Measurements from ENCODE around the gene NKTR. TPM values are rescaled to one million over a fixed set of nuclear protein-coding genes. Genes with fewer than 3 reads are reported as not detected.
A peak's percentile ranks its signal among the peaks of the same experiment; 100 is the strongest.

Gene NKTR
- total and polyA plus RNA-seq, 9 of the 15 experiments (the other 6 are each of a cell fraction or from before 2014, with no cell fraction given): 19.7 to 123 (median 92.6) TPM

DNA sequence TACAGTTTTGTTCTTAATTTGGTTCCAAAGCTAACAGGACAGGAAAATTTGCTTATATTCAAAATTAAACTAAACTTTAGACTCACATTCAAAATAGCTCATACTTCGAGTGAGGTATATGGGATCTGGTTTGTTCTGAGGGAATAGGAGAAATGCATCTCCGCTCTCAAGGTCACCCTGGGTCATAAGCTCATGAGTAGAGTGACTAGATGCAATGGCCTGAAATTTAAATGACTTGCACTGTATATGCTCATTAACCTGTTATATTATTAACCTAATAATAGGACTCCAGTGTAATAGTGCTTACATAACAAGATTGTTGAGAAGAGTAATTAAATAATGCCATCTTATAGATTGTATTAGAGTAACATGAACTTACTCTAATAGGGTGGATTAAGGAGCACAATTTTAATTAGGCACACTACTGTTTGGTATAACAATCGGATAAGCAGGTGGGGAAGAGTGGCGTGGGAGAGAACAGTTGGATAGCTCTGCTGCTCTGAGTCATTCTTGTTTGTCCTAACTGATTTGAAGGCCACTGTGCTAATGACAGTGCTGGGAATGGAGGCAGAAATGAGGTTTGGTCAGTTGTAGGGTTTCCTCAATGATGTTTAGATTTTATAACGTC is 5.2 kb downstream of the NKTR start (continued):
- TF ChIP-seq, protein P1, sequence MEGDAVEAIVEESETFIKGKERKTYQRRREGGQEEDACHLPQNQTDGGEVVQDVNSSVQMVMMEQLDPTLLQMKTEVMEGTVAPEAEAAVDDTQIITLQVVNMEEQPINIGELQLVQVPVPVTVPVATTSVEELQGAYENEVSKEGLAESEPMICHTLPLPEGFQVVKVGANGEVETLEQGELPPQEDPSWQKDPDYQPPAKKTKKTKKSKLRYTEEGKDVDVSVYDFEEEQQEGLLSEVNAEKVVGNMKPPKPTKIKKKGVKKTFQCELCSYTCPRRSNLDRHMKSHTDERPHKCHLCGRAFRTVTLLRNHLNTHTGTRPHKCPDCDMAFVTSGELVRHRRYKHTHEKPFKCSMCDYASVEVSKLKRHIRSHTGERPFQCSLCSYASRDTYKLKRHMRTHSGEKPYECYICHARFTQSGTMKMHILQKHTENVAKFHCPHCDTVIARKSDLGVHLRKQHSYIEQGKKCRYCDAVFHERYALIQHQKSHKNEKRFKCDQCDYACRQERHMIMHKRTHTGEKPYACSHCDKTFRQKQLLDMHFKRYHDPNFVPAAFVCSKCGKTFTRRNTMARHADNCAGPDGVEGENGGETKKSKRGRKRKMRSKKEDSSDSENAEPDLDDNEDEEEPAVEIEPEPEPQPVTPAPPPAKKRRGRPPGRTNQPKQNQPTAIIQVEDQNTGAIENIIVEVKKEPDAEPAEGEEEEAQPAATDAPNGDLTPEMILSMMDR (IDR thresholded peaks at IDR 0.05 in 2 of 3, conservative IDR thresholded peaks at IDR 0.05 in 1 of 3; ENCODE audit: insufficient read depth in 2 of 3, low read depth in 1 of 3, low read length in 3 of 3): no peak
- no peak for TF ChIP-seq ATF1 (CRISPR knock-in tag; IDR thresholded peaks at IDR 0.05)
- no peak; the same call in 1 of the 2 replicates for TF ChIP-seq ATF1 (tag; IDR thresholded peaks at IDR 0.05)
- TF ChIP-seq SMARCB1 (IDR thresholded peaks at IDR 0.05; ENCODE audit: insufficient read length, low read depth): peak; percentile 87
- TF ChIP-seq STAT6 (CRISPR knock-in tag; IDR thresholded peaks at IDR 0.05): no peak
- TF ChIP-seq ZNF311 (CRISPR knock-in tag; IDR thresholded peaks at IDR 0.05): no peak
- no peak for TF ChIP-seq MEF2A (IDR thresholded peaks at IDR 0.05; ENCODE audit: control insufficient read depth, low read depth, low read length)
- no peak for TF ChIP-seq HMG20A (CRISPR knock-in tag; conservative IDR thresholded peaks at IDR 0.05)
- TF ChIP-seq, protein P2, sequence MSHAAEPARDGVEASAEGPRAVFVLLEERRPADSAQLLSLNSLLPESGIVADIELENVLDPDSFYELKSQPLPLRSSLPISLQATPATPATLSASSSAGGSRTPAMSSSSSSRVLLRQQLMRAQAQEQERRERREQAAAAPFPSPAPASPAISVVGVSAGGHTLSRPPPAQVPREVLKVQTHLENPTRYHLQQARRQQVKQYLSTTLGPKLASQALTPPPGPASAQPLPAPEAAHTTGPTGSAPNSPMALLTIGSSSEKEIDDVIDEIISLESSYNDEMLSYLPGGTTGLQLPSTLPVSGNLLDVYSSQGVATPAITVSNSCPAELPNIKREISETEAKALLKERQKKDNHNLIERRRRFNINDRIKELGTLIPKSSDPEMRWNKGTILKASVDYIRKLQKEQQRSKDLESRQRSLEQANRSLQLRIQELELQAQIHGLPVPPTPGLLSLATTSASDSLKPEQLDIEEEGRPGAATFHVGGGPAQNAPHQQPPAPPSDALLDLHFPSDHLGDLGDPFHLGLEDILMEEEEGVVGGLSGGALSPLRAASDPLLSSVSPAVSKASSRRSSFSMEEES (CRISPR knock-in tag; IDR thresholded peaks at IDR 0.05): no peak
- no peak for TF ChIP-seq ZNF445 (CRISPR knock-in tag; IDR thresholded peaks at IDR 0.05; ENCODE audit: low read depth)
- no peak for TF ChIP-seq ID3 (CRISPR knock-in tag; IDR thresholded peaks at IDR 0.05)
- no peak for TF ChIP-seq ID3 (tag; IDR thresholded peaks at IDR 0.05)
- TF ChIP-seq C11orf30 (IDR thresholded peaks at IDR 0.05; ENCODE audit: low read depth): peak; percentile 67
- no peak for TF ChIP-seq ZNF398 (CRISPR knock-in tag; IDR thresholded peaks at IDR 0.05)
- no peak for TF ChIP-seq ZNF668 (CRISPR knock-in tag; IDR thresholded peaks at IDR 0.05)
- no peak for TF ChIP-seq GMEB1 (CRISPR knock-in tag; IDR thresholded peaks at IDR 0.05)

Data from K562 (cell line).